Activated CD4-positive, alpha-beta T cell treated with anti-CD3 and anti-CD28 coated beads for 4 hours (primary cell): ENCODE data around the gene NAA38.
A peak's percentile ranks its signal among the peaks of the same experiment; 100 is the strongest.

ENCODE experiments used
- DNase-seq, 2 donors: peaks; one replicate each; pipeline ENCODE4 v3.0.0-alpha.2; 2020

The NAA38 gene

GRCh38 chr17:7839190-7839875, 18.0 kb downstream of the NAA38 start:
- DNase-seq, result no peak

- peak; percentile 41 to 56 for DNase-seq
Measured at GRCh38 chr17:7838090-7839075, 19.0 kb downstream of the NAA38 start.

- no peak for DNase-seq
Measured at GRCh38 chr17:7837408-7838088, 19.8 kb downstream of the NAA38 start.

- DNase-seq, result peak; percentile 46 to 67
Measured at GRCh38 chr17:7836596-7837407, 20.6 kb downstream of the NAA38 start.

GRCh38 chr17:7835814-7836595, 21.4 kb downstream of the NAA38 start:
- DNase-seq, result peak; percentile 38 to 49

GRCh38 chr17:7834957-7835813, 22.2 kb downstream of the NAA38 start:
- DNase-seq, result peak; percentile 84 to 91

- DNase-seq, result peak; percentile 46
Measured at GRCh38 chr17:7834542-7834956, 22.8 kb downstream of the NAA38 start.

- DNase-seq, result peak; percentile 86 to 88
Measured at GRCh38 chr17:7833795-7834541, 23.4 kb downstream of the NAA38 start, which contains the start of gene KDM6B. Gene KDM6B, plus strand, starts transcription at chr17:7834217. Its CDS starts 11,338 bp downstream, at chr17:7845555.

- DNase-seq, result no peak
Measured at GRCh38 chr17:7833011-7833794, 24.2 kb downstream of the NAA38 start.

- no peak for DNase-seq
Measured at GRCh38 chr17:7832431-7832830, 24.9 kb downstream of the NAA38 start.

GRCh38 chr17:7831233-7831632, 26.1 kb downstream of the NAA38 start:
- no peak for DNase-seq

GRCh38 chr17:7830616-7831015, 26.7 kb downstream of the NAA38 start:
- no peak for DNase-seq

GRCh38 chr17:7825206-7825990, 32.0 kb downstream of the NAA38 start:
- DNase-seq, result no peak

GRCh38 chr17:7824021-7824924, 33.1 kb downstream of the NAA38 start:
- no peak for DNase-seq

- DNase-seq, result no peak
Measured at GRCh38 chr17:7823581-7824001, 33.8 kb downstream of the NAA38 start.

- no peak for DNase-seq
Measured at GRCh38 chr17:7822126-7822525, 35.2 kb downstream of the NAA38 start.

- no peak for DNase-seq
Measured at GRCh38 chr17:7820231-7820630, 37.1 kb downstream of the NAA38 start.
